BE2C (cell line): Measurements from ENCODE around the gene SUZ12.
"Not testable (repeated sequence)": the region's sequence is repeated elsewhere in the genome, so short reads cannot be mapped to it uniquely, and the experiment has no call there.

Experiments
- DNase-seq: peaks from one replicate; pipeline ENCODE4 v3.0.0-alpha.2; 2020
- H3K27me3 ChIP-seq: fragments of 250-450 bp; sonication (Bioruptor Pico); 2 replicates; pipeline ENCODE4 v1.5.1; 2020; ENCODE audit warnings: mild to moderate bottlenecking
- H3K36me3 ChIP-seq: fragments of 250-450 bp; sonication (Bioruptor Pico); 2 replicates; pipeline ENCODE4 v1.5.1; 2020; ENCODE audit warnings: mild to moderate bottlenecking
- H3K4me1 ChIP-seq: fragments of 250-450 bp; sonication (Bioruptor Pico); 2 replicates; pipeline ENCODE4 v1.5.1; 2020
- H3K4me3 ChIP-seq: 2 replicates; pipeline ENCODE4 v1.5.1; 2011; ENCODE audit warnings: low read depth, low read length
- H3K9me3 ChIP-seq: fragments of 250-450 bp; sonication (Bioruptor Pico); 2 replicates; pipeline ENCODE4 v1.5.1; 2020
- CTCF ChIP-seq: IDR thresholded peaks from 2 replicates; pipeline ENCODE4 v1.5.1; 2012; ENCODE audit warnings: mild to moderate bottlenecking, low read depth, low read length

Gene SUZ12

GRCh38 chr17:31908386-31908785 lies 28.4 kb upstream of the SUZ12 start:
- Histone ChIP-seq H3K4me3 (no peak overlapping the region), H3K4me1 (no peaks in the 10 kb centered on the region), H3K36me3 (no peaks in the 10 kb centered on the region), H3K27me3 (no peaks in the 10 kb centered on the region), H3K9me3 (no peaks in the 10 kb centered on the region)
- no peak for DNase-seq
- no peak for TF ChIP-seq CTCF

- H3K36me3 ChIP-seq, DNase-seq, H3K27me3 ChIP-seq, H3K4me1 ChIP-seq, H3K9me3 ChIP-seq, H3K4me3 ChIP-seq: not testable (repeated sequence)
- peak; percentile 9; the same call in 1 of the 2 replicates for TF ChIP-seq CTCF
Measured at GRCh38 chr17:31912705-31913104, 24.1 kb upstream of the SUZ12 start.

GRCh38 chr17:31915456-31916100 lies 21.2 kb upstream of the SUZ12 start:
- H3K27me3 ChIP-seq, result no peaks in the 10 kb centered on the region
- no peak for TF ChIP-seq CTCF
- no peaks in the 10 kb centered on the region for H3K36me3 ChIP-seq
- H3K4me3 ChIP-seq, result no peak overlapping the region
- H3K9me3 ChIP-seq, result no peaks in the 10 kb centered on the region
- H3K4me1 ChIP-seq, result no peaks in the 10 kb centered on the region
- no peak for DNase-seq

GRCh38 chr17:31916491-31917064 lies 20.2 kb upstream of the SUZ12 start:
- no peaks in the 10 kb centered on the region for H3K36me3 ChIP-seq
- TF ChIP-seq CTCF, result no peak
- H3K4me3 ChIP-seq, result no peak overlapping the region
- H3K9me3 ChIP-seq, result no peaks in the 10 kb centered on the region
- no peak for DNase-seq
- no peaks in the 10 kb centered on the region for H3K4me1 ChIP-seq
- H3K27me3 ChIP-seq, result no peaks in the 10 kb centered on the region

- no peak for DNase-seq
- H3K4me1 ChIP-seq, result no peaks in the 10 kb centered on the region
- no peak for TF ChIP-seq CTCF
- no peaks in the 10 kb centered on the region for H3K27me3 ChIP-seq
- H3K4me3 ChIP-seq, result no peak overlapping the region
- H3K9me3 ChIP-seq, result no peaks in the 10 kb centered on the region
- H3K36me3 ChIP-seq, result no peaks in the 10 kb centered on the region
Measured at GRCh38 chr17:31917065-31917529, 19.7 kb upstream of the SUZ12 start.

GRCh38 chr17:31917721-31918120 lies 19.1 kb upstream of the SUZ12 start:
- DNase-seq, H3K4me1 ChIP-seq, H3K27me3 ChIP-seq, H3K4me3 ChIP-seq, H3K36me3 ChIP-seq, H3K9me3 ChIP-seq: not testable (repeated sequence)
